NK-92 (cell line): ENCODE measurements around the gene PRDX4.
"Not testable (repeated sequence)": the region's sequence is repeated elsewhere in the genome, so short reads cannot be mapped to it uniquely, and the experiment has no call there.

Experiments
- DNase-seq: peaks from one replicate; lab custom pipeline; 2025; ENCODE audit not compliant: unreplicated experiment; lab: John Stamatoyannopoulos, UW

PRDX4 gene

GRCh38 chrX:23667239-23668177, at the start of gene PRDX4:
TSS of gene PRDX4 (plus strand) at chrX:23667493. CDS start at chrX:23667571, 78 bp downstream.
- DNase-seq: no peak

- no peak for DNase-seq
Observed at GRCh38 chrX:23621621-23622265, 45.5 kb upstream of the PRDX4 start.

DNA sequence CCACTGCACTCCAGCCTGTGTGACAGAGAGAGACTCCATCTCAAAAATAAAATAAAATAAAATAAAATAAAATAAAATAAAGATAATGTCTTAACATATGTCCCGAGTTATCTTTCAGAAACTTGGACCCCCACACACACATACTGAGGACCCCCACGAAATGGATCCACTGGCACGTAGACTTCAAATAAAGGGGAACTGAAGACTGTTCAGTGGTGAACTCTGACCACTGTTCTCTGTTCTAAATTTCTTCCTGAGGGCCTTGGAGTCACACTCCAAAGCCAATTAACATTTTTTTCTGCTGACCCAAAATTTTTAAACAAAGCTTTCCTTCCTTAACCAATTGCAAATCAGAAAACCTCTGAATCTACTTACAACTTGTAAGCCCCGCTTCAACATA, 43.5 kb upstream of the PRDX4 start:
- DNase-seq: no peak

GRCh38 chrX:23626651-23627050, 40.6 kb upstream of the PRDX4 start:
- no peak for DNase-seq

DNA sequence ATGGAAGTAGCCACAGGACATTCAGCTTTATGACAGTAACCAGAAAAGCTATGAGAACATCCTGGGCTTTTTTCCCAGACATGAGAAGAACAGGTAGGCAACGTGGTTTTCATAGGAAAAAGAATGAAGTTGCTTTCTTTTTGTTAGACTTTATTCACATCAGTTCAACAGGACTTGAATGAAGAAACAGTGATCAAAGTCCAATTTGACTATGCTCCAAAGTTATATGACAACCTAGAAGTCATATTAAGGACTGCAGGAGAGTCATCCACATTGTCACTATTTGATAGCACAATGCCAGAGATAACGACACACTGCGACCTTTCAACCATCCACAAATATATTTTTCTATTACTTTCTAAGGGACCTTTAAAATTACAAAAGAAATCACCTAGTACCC, 39.2 kb upstream of the PRDX4 start:
- DNase-seq: no peak

- DNase-seq: no peak
Observed at GRCh38 chrX:23631136-23631535, 36.2 kb upstream of the PRDX4 start.

- DNase-seq: no peak
Observed at GRCh38 chrX:23633834-23634580, 33.3 kb upstream of the PRDX4 start.

- DNase-seq: no peak
Observed at GRCh38 chrX:23637187-23637586, 30.1 kb upstream of the PRDX4 start.

DNA sequence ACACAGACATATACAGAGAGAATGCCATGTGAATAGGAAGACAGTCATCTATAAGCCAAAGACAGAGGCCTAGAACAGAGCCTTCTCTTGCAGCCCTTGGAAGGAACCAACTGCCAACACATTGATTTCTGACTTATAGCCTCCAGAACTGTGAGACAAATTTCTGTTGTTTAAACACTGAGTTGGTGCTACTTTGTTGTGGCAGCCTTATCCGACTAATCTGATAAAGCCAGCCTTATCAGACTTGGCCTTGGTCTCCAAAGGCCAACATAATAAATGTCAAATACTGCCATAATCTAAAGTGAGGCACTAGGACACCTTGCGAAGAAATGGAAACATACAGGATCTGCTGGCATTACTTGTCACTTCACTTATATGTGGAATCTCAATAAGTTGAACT, 24.3 kb upstream of the PRDX4 start:
- no peak for DNase-seq

- DNase-seq: no peak
Observed at GRCh38 chrX:23644744-23645143, 22.5 kb upstream of the PRDX4 start.

GRCh38 chrX:23656091-23656490, 11.2 kb upstream of the PRDX4 start:
- no peak for DNase-seq

DNA sequence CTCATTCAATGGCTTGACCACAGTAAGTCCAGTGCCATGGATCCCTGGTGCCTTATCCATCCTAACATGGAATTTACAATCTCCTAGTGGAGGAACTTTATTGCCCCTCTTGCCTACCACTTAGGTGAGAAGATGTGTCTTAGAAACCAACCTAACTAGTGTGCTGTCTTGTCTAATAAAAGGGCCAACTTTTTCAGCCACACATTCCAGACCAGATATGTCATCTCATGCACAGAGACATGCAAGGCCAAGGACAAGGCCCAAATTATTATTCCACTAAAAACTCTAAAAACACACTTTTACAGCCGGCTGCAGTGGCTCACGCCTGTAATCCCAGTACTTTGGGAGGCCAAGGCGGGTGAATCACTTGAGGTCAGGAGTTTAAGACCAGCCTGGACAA, 10.6 kb upstream of the PRDX4 start:
- no peak for DNase-seq

DNA sequence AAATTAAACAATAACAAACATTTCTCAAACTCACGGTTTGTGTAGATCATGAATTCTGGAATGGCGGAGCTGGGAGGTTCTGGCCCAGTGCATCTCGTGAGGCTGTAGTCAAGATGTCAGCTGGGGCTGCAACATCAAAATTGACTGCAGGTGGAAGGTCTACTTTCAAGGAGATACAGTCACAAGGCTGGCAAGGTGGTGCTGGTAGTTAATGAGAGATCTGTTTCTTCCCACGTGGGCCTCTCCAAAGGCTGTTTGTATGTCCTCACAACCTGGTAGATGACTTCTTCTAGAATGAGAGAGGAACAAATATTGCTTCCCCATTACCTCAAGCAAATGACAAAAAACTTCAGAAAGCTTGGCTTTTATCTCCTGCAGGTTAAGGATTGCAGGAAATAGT, 8.0 kb upstream of the PRDX4 start:
- no peak for DNase-seq

DNA sequence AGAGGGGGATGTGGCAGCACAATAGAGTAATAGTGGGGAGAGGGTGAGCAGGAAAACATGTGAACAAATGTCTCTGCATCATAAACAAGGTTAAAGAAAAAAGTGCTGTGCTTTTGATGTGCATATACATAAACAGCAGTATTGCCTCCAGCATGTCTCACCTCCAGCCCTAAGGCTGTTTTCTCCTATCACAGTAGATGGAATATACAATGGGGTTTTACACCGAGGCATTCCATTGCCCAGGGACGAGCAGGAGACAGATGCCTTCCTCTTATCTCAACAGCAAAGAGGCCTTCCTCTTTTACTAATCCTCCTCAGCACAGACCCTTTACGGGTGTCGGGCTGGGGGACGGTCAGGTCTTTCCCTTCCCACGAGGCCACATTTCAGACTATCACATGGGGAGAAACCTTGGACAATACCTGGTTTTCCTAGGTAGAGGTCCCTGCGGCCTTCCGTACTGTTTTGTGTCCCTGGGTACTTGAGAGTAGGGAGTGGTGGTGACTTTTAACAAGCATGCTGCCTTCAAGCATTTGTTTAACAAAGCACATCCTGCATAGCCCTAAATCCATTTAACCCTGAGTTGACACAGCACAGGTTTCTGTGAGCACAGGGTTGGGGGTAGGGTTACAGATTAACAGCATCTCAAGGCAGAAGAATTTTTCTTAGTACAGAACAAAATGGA, 7.1 kb upstream of the PRDX4 start:
- not testable (repeated sequence) for DNase-seq

DNA sequence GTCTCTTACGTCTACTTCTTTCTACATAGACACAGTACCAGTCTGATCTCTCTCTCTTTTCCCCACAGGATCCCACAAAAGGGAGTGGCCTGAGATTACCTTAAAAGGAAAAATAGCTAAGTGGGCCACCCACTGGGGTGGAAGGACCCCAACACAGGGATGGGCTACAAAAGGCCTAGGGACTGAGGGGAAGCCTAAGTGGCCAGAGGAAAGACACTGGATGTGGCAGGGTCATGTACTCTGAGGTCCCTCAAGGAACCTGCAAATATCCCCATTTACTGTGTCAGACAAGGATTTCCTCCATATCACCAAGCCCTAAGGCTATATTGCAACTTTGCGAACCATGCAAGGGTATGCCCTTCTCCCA, 6.5 kb upstream of the PRDX4 start:
- no peak for DNase-seq

GRCh38 chrX:23661671-23662070, 5.6 kb upstream of the PRDX4 start:
- no peak for DNase-seq

DNA sequence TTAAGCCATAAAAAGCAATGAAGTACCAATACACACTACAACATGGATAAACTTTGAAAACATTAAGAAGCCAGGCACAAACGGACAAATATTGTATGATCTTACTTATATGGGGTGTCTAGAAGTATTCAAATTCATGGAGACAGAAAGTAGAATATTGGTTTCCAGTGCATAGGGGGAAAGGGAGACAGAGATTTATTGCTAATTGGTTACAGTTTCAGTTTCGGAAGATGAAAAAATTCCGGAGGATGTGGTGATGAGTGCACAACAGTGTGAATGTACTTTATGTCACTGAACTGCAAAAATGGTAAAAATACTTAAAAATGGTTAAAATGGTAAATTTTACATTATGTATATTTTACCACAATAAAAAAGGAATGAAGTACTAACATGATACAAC, 5.1 kb upstream of the PRDX4 start:
- no peak for DNase-seq

DNA sequence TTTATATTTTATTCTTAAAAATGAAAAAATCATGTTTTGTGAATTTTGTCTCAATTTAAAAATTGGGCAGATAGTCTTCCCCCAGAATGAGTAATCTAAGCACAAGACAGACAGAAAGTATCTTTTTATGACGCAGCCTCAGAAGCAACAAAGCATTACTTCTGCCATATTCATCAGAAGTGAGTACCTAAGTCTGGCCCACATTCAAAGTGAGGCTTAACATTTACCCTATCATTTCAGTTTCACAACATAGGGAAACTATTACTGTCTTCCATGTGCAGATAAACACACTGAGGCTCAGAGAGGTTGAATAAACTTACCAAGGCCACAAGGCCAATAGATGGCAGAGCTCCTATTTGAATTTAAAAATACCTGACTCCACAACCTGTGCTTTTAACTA, 4.4 kb upstream of the PRDX4 start:
- DNase-seq: no peak

DNA sequence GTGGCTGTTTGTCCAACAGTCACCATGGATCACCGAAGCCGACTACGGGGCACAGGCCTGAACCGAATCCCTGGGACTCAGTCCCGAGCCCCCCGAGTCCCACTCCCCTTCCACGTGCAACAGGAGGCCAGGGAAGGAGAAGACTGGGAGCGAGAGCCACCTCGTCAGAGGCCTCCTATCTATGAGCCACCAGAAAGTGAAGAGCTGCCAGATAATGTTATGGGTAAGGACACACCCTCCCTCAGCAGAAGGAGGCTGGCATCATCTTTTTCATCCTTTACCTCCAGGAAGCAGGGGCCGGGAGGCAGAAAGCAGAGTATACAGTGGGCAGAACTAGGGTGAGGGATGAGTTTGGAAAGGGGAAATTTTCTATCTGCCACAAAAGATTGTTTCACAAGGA, 2.8 kb upstream of the PRDX4 start:
- no peak for DNase-seq

- no peak for DNase-seq
Observed at GRCh38 chrX:23666282-23666681, 1.0 kb upstream of the PRDX4 start.

- DNase-seq: no peak
Observed at GRCh38 chrX:23668335-23668734, 1.0 kb downstream of the PRDX4 start.
